Glutamatergic neuron (in vitro differentiated cells): ENCODE data around the gene ASB10. TPM values are rescaled to one million over a fixed set of nuclear protein-coding genes. Genes with fewer than 3 reads are reported as not detected.

Source experiments
- DNase-seq: peaks from one replicate; pipeline ENCODE4 v3.0.0; 2022
- H3K27ac Mint-ChIP-seq: one replicate; pipeline ENCODE4 v1.8.0; 2020; ENCODE audit warnings: mild to moderate bottlenecking, mixed read lengths, inconsistent platforms; ENCODE audit not compliant: unreplicated experiment
- H3K27me3 Mint-ChIP-seq: one replicate; pipeline ENCODE4 v1.8.0; 2020; ENCODE audit warnings: mild to moderate bottlenecking, moderate library complexity, mixed read lengths, inconsistent platforms; ENCODE audit not compliant: unreplicated experiment
- H3K36me3 Mint-ChIP-seq: one replicate; pipeline ENCODE4 v1.8.0; 2020; ENCODE audit warnings: mild to moderate bottlenecking, mixed read lengths, inconsistent platforms; ENCODE audit not compliant: unreplicated experiment
- H3K4me1 Mint-ChIP-seq: one replicate; pipeline ENCODE4 v1.8.0; 2020; ENCODE audit warnings: mild to moderate bottlenecking, low read depth, mixed read lengths, inconsistent platforms; ENCODE audit not compliant: unreplicated experiment
- H3K4me3 Mint-ChIP-seq: one replicate; pipeline ENCODE4 v1.8.0; 2020; ENCODE audit warnings: mild to moderate bottlenecking, mixed read lengths, inconsistent platforms; ENCODE audit not compliant: unreplicated experiment
- H3K9me3 Mint-ChIP-seq: one replicate; pipeline ENCODE4 v1.8.0; 2020; ENCODE audit warnings: mild to moderate bottlenecking, moderate library complexity, mixed read lengths, inconsistent platforms; ENCODE audit not compliant: unreplicated experiment
- long read RNA-seq: library from polyadenylated mRNA; unstranded; transcript quantifications from one replicate; pipeline ENCODE4 v2.0.0, GENCODE V29; 2020; ENCODE audit not compliant: unreplicated experiment
- total RNA-seq: library from RNA; stranded (reverse); fragmentation: NEBNext Ultra II Directional; extraction: Animal tissue kit (Norgen Biotek cat#: 25700); gene quantifications from one replicate; pipeline ENCODE4 v1.2.1, GENCODE V29; 2021; ENCODE audit not compliant: unreplicated experiment
- TF ChIP-seq, protein P1 (sequence below): fragments of 200-600 bp; sonication (generic); IDR thresholded peaks from one replicate; pipeline ENCODE4 v1.5.0; 2021; ENCODE audit not compliant: partially characterized antibody, unreplicated experiment

Gene ASB10, protein sequence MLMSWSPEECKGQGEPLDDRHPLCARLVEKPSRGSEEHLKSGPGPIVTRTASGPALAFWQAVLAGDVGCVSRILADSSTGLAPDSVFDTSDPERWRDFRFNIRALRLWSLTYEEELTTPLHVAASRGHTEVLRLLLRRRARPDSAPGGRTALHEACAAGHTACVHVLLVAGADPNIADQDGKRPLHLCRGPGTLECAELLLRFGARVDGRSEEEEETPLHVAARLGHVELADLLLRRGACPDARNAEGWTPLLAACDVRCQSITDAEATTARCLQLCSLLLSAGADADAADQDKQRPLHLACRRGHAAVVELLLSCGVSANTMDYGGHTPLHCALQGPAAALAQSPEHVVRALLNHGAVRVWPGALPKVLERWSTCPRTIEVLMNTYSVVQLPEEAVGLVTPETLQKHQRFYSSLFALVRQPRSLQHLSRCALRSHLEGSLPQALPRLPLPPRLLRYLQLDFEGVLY
- not detected for total RNA-seq
- long read RNA-seq = 0 reads

DNA sequence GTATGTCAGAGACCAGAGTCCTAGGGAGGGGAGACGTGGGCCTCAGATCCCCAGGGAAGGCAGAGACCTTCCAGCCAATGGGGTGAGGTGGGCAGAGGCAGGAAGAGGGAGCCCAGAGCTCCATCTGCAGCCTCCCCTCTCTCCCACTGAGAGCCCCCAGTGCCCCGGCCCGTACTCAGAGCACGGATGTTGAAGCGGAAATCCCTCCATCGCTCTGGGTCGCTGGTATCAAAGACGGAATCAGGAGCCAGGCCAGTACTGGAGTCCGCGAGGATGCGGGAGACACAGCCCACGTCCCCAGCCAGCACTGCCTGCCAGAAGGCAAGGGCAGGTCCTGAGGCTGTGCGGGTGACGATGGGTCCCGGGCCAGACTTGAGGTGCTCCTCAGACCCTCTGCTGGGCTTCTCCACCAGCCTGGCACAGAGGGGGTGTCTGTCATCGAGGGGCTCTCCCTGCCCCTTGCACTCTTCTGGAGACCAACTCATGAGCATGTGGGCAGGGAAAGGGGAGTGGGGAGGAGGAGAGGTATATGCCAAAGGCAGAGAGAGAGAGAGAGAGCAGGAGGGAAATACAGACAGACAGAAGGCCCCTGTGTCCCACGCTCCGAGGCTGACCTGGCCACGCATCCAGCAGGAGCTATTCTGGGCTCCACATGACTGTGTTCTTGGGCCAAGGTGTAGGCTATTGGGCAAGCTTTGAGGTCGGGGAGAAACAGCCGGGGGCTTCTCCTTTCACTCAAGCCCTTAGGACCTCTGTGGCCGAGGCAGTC is at the start of gene ASB10:
TSS of gene ASB10 (minus strand) at position 611 of the 769 bp plus-strand sequence. CDS start at position 491, 120 bp downstream.
- Mint-ChIP-seq H3K36me3 (no peaks in the 10 kb centered on the region), H3K4me1 (peaks cover 7% of the 10 kb centered on the region), H3K4me3 (no peak within 1 kb of the TSS), H3K27me3 (peaks cover 5% of the 10 kb centered on the region), H3K27ac (no peak within 1 kb of the TSS), H3K9me3 (peaks cover 8% of the 10 kb centered on the region)
- TF ChIP-seq, protein P1, sequence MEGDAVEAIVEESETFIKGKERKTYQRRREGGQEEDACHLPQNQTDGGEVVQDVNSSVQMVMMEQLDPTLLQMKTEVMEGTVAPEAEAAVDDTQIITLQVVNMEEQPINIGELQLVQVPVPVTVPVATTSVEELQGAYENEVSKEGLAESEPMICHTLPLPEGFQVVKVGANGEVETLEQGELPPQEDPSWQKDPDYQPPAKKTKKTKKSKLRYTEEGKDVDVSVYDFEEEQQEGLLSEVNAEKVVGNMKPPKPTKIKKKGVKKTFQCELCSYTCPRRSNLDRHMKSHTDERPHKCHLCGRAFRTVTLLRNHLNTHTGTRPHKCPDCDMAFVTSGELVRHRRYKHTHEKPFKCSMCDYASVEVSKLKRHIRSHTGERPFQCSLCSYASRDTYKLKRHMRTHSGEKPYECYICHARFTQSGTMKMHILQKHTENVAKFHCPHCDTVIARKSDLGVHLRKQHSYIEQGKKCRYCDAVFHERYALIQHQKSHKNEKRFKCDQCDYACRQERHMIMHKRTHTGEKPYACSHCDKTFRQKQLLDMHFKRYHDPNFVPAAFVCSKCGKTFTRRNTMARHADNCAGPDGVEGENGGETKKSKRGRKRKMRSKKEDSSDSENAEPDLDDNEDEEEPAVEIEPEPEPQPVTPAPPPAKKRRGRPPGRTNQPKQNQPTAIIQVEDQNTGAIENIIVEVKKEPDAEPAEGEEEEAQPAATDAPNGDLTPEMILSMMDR = no peak
- DNase-seq = no peak

DNA sequence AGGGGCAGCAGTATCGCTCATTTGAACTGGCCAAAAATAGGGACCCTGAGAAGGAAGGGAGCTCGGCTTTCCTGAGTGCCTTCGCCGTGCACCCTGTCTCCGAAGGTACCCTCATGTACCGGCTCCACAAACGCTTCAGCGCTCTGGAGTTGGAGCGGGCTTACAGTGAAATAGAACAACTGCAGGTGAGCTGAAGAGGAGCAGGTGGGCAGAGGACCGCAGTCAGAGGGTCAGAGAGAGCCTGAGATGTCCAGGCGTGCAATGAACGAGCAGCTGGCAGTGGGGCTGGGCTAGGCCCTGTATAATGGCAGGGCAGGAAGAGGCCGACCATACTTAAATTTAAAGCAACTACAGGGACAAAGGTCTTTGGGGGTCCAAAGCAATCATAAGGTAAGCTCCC is 49.4 kb upstream of the ASB10 start:
- Mint-ChIP-seq H3K9me3 (peaks cover 10% of the 10 kb centered on the region), H3K27me3 (peaks cover 3% of the 10 kb centered on the region), H3K27ac (no peak overlapping the region), H3K36me3 (no peaks in the 10 kb centered on the region), H3K4me3 (no peak overlapping the region), H3K4me1 (peaks cover 11% of the 10 kb centered on the region)
- TF ChIP-seq, protein P1 = no peak
- no peak for DNase-seq

DNA sequence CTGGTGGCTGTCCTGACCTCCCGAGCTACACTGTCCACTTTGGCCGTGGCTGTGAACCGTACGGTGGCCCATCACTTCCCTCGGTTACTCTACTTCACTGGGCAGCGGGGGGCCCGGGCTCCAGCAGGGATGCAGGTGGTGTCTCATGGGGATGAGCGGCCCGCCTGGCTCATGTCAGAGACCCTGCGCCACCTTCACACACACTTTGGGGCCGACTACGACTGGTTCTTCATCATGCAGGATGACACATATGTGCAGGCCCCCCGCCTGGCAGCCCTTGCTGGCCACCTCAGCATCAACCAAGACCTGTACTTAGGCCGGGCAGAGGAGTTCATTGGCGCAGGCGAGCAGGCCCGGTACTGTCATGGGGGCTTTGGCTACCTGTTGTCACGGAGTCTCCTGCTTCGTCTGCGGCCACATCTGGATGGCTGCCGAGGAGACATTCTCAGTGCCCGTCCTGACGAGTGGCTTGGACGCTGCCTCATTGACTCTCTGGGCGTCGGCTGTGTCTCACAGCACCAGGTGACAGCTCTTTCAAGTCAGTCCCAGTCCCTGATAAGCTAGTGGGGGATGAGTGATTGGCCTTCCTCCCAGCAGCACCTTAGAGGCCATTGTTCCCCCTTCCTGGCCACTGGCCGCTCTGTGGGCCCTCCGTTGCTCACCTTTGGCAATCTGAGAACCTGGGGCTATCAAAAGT is 48.2 kb upstream of the ASB10 start:
- Mint-ChIP-seq H3K36me3 (no peaks in the 10 kb centered on the region), H3K9me3 (peaks cover 10% of the 10 kb centered on the region), H3K4me1 (peaks cover 11% of the 10 kb centered on the region), H3K4me3 (no peak overlapping the region), H3K27ac (no peak overlapping the region), H3K27me3 (peaks cover 3% of the 10 kb centered on the region)
- TF ChIP-seq, protein P1 = no peak
- DNase-seq = no peak

DNA sequence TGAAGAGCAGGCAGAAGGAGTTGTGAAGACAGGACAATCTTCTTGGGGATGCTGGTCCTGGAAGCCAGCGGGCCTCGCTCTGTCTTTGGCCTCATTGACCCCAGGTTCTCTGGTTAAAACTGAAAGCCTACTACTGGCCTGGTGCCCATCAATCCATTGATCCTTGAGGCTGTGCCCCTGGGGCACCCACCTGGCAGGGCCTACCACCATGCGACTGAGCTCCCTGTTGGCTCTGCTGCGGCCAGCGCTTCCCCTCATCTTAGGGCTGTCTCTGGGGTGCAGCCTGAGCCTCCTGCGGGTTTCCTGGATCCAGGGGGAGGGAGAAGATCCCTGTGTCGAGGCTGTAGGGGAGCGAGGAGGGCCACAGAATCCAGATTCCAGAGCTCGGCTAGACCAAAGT is 46.8 kb upstream of the ASB10 start:
- H3K4me3 Mint-ChIP-seq = peak overlapping the region; percentile 98
- H3K27ac Mint-ChIP-seq = peak overlapping the region; percentile 97
- H3K36me3 Mint-ChIP-seq = no peaks in the 10 kb centered on the region
- TF ChIP-seq, protein P1 = no peak
- H3K4me1 Mint-ChIP-seq = peaks cover 11% of the 10 kb centered on the region
- H3K9me3 Mint-ChIP-seq = peaks cover 10% of the 10 kb centered on the region
- H3K27me3 Mint-ChIP-seq = peaks cover 3% of the 10 kb centered on the region
- DNase-seq = no peak
